GM12878 (cell line): ENCODE results near the gene SURF2. TPM values are rescaled to one million over a fixed set of nuclear protein-coding genes. Genes with fewer than 3 reads are reported as not detected.

Experiments used
- BRCA1 ChIP-seq: IDR thresholded peaks from 2 replicates; pipeline ENCODE4 v1.6.1; 2011; ENCODE audit warnings: low read depth, low read length, improper control_type of control experiment
- CHD2 ChIP-seq: IDR thresholded peaks from 2 replicates; pipeline ENCODE4 v1.6.1; 2011; ENCODE audit warnings: low read depth, low read length, improper control_type of control experiment, borderline replicate concordance
- CREM ChIP-seq: IDR thresholded peaks from 2 replicates; pipeline ENCODE4 v1.6.1; 2014; ENCODE audit warnings: antibody characterized with exemption, low read depth
- DPF2 ChIP-seq: fragments of 450-650 bp; IDR thresholded peaks from 2 replicates; pipeline ENCODE4 v1.6.1; 2017; ENCODE audit warnings: mild to moderate bottlenecking
- E2F8 ChIP-seq: fragments of 450-650 bp; IDR thresholded peaks from 2 replicates; pipeline ENCODE4 v1.6.1; 2018; ENCODE audit warnings: mild to moderate bottlenecking, low read depth, moderate library complexity; ENCODE audit not compliant: partially characterized antibody
- E4F1 ChIP-seq: fragments of 450-650 bp; IDR thresholded peaks from 2 replicates; pipeline ENCODE4 v1.6.1; 2018; ENCODE audit warnings: borderline replicate concordance, mild to moderate bottlenecking; ENCODE audit not compliant: partially characterized antibody
- EED ChIP-seq: sonication (generic); IDR thresholded peaks from 2 replicates; pipeline ENCODE4 v1.6.1; 2016; ENCODE audit warnings: antibody characterized with exemption, low read depth
- IKZF1 ChIP-seq: fragments of 450-650 bp; conservative IDR thresholded peaks from 2 replicates; pipeline ENCODE4 v1.6.1; 2017; ENCODE audit warnings: antibody characterized with exemption, mild to moderate bottlenecking
- LARP7 ChIP-seq: fragments of 450-650 bp; IDR thresholded peaks from 2 replicates; pipeline ENCODE4 v1.6.1; 2017; ENCODE audit warnings: mild to moderate bottlenecking
- MEF2B ChIP-seq: fragments of 450-650 bp; IDR thresholded peaks from 2 replicates; pipeline ENCODE4 v1.6.1; 2018; ENCODE audit warnings: mild to moderate bottlenecking, moderate library complexity; ENCODE audit not compliant: partially characterized antibody, poor library complexity, severe bottlenecking
- MTA2 ChIP-seq: fragments of 450-650 bp; IDR thresholded peaks from 2 replicates; pipeline ENCODE4 v1.6.1; 2016; ENCODE audit warnings: low read depth, mild to moderate bottlenecking, moderate library complexity
- MTA3 ChIP-seq: IDR thresholded peaks from 2 replicates; pipeline ENCODE4 v1.6.1; 2012; ENCODE audit warnings: low read length, inconsistent platforms, borderline replicate concordance
- MYC ChIP-seq: IDR thresholded peaks from 2 replicates; pipeline ENCODE4 v1.6.1; 2011; ENCODE audit warnings: mild to moderate bottlenecking, low read length, moderate library complexity, inconsistent platforms; ENCODE audit not compliant: insufficient read depth, insufficient replicate concordance, insufficient read length, severe bottlenecking
- NR2F1 ChIP-seq: fragments of 450-650 bp; conservative IDR thresholded peaks from 2 replicates; pipeline ENCODE4 v1.6.1; 2017; ENCODE audit warnings: mild to moderate bottlenecking
- PBX3 ChIP-seq: IDR thresholded peaks from 2 replicates; pipeline ENCODE4 v1.6.1; 2011; ENCODE audit warnings: mild to moderate bottlenecking, low read depth, low read length, moderate library complexity; ENCODE audit not compliant: insufficient replicate concordance
- PKNOX1 ChIP-seq: fragments of 450-650 bp; IDR thresholded peaks from 2 replicates; pipeline ENCODE4 v1.6.1; 2016; ENCODE audit warnings: mild to moderate bottlenecking
- POLR2AphosphoS2 ChIP-seq: IDR thresholded peaks from 2 replicates; pipeline ENCODE4 v1.6.1; 2011; ENCODE audit warnings: low read depth, mild to moderate bottlenecking, low read length, improper control_type of control experiment, moderate library complexity
- POLR2AphosphoS5 ChIP-seq: IDR thresholded peaks from 2 replicates; pipeline ENCODE4 v1.6.1; 2011; ENCODE audit warnings: mild to moderate bottlenecking, low read length, inconsistent platforms
- RB1 ChIP-seq: fragments of 450-650 bp; formaldehyde crosslinking; IDR thresholded peaks from 2 replicates; pipeline ENCODE4 v1.6.1; 2017; ENCODE audit warnings: mild to moderate bottlenecking, borderline replicate concordance
- SIN3A ChIP-seq: IDR thresholded peaks from 2 replicates; pipeline ENCODE4 v1.6.1; 2012; ENCODE audit warnings: low read depth, low read length, improper control_type of control experiment
- SMAD1 ChIP-seq: fragments of 450-650 bp; IDR thresholded peaks from 2 replicates; pipeline ENCODE4 v1.6.1; 2018; ENCODE audit warnings: mild to moderate bottlenecking, low read depth; ENCODE audit not compliant: partially characterized antibody
- SMC3 ChIP-seq: IDR thresholded peaks from 2 replicates; pipeline ENCODE4 v1.6.1; 2011; ENCODE audit warnings: low read length, improper control_type of control experiment, borderline replicate concordance
- TCF12 ChIP-seq: IDR thresholded peaks from 2 replicates; pipeline ENCODE4 v1.6.1; 2011; ENCODE audit warnings: low read depth, mild to moderate bottlenecking, low read length
- polyA plus RNA-seq, 11 experiments: library from polyadenylated mRNA; depleted of rRNA in 4 of 11; unstranded in 6 of 11; stranded (reverse) in 5 of 11; fragments of >200 nt; fragmentation: Nextera tagmentation in 4 of 11; fragmentation: Illumina TruSeq in 1 of 11; extraction: Ambion mirVana in 4 of 11; extraction: Trizol in 1 of 11; gene quantifications; 1 replicate in 1 of 11; 2 replicates in 10 of 11; pipeline versions ENCODE4 v1.2.1 to v1.2.3, GENCODE V29; 2011 to 2016; ENCODE audit warnings: inconsistent platforms in 2 of 11, missing spikeins in 2 of 11, low read depth in 1 of 11
- total RNA-seq, 4 experiments: library from RNA; depleted of rRNA in 3 of 4; stranded (reverse); fragments of >200 nt in 3 of 4; fragmentation: Illumina TruSeq in 1 of 4; extraction: Trizol in 1 of 4; gene quantifications; 2 replicates each; pipeline versions ENCODE4 v1.2.1 to v1.2.3, GENCODE V29; 2013 to 2021

Gene SURF2
- total and polyA plus RNA-seq, 10 of the 15 experiments (the other 5 are each of a cell fraction or from before 2014, with no cell fraction given): 4.0 to 41.7 (median 20.8) TPM

GRCh38 chr9:133335924-133336811, 20.2 kb upstream of the SURF2 start, which contains the start of gene SURF6 (continued):
- TF ChIP-seq MYC (peak; percentile 97), CREM (peak; percentile 80), BRCA1 (no peak), EED (peak; percentile 33; the same call in 1 of the 2 replicates), POLR2AphosphoS5 (peak; percentile 71; the same call in 1 of the 2 replicates), CHD2 (peak; percentile 76), POLR2AphosphoS2 (peak; percentile 99), MTA2 (no peak), TCF12 (peak; percentile 79), E4F1 (peak; percentile 96), MEF2B (peak; percentile 61), PKNOX1 (peak; percentile 48; the same call in 1 of the 2 replicates), MTA3 (no peak; the same call in 1 of the 2 replicates), RB1 (peak; percentile 77; the same call in 1 of the 2 replicates), SMAD1 (no peak), DPF2 (peak; percentile 75), PBX3 (peak; percentile 13), E2F8 (peak; percentile 24), SIN3A (peak; percentile 92), SMC3 (no peak), NR2F1 (peak; percentile 75), IKZF1 (peak; percentile 87), LARP7 (peak; percentile 69; the same call in 1 of the 2 replicates)
